NCI-H1105 (cell line): Measurements from ENCODE around the gene CCDC88B.
"Not testable (repeated sequence)": the region's sequence is repeated elsewhere in the genome, so short reads cannot be mapped to it uniquely, and the experiment has no call there.

Experiments
- DNase-seq: peaks from one replicate; lab custom pipeline; 2025; lab: John Stamatoyannopoulos, UW

CCDC88B gene

GRCh38 chr11:64305691-64306562 is 34.1 kb upstream of the CCDC88B start:
- peak; percentile 51 for DNase-seq

DNA sequence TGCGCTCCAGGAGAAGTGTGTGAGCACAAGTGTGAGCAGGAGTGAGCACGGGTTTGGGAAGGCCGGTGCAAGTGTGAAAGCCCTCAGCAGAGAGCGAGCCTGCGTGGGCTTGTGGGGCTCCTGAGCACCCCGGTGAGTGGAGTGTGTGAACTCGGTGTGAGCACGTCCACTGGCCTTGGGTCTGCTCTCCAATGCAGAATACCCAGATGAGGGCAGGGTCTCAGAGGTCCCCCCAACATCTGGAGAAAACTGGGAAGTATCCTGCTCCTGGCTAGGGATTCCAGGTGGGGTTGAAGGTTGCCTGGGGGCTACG is 33.5 kb upstream of the CCDC88B start:
- no peak for DNase-seq

DNA sequence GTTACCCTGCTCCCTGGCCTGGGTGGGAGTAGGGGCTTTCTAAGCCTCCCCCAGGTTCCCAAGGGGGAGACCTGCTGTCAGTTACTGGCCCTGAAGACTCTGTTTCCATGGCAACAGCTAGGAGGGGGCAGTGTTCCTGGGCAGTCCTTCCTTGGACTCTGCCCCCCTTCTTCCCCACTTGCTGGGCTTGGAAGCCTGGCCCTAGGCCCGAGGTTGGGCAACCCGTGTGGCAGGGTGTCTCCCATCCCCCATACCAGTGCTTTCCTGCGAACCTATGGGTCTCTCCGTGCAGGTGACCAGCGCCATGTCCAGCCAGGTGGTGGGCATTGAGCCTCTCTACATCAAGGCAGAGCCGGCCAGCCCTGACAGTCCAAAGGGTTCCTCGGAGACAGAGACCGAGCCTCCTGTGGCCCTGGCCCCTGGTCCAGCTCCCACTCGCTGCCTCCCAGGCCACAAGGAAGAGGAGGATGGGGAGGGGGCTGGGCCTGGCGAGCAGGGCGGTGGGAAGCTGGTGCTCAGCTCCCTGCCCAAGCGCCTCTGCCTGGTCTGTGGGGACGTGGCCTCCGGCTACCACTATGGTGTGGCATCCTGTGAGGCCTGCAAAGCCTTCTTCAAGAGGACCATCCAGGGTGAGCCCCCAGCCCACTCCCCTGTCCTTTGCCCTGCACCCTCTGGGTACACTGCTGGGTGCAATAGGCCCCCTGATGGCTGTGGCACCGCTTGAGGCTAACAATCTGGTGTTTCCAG is 33.0 kb upstream of the CCDC88B start:
- no peak for DNase-seq

DNA sequence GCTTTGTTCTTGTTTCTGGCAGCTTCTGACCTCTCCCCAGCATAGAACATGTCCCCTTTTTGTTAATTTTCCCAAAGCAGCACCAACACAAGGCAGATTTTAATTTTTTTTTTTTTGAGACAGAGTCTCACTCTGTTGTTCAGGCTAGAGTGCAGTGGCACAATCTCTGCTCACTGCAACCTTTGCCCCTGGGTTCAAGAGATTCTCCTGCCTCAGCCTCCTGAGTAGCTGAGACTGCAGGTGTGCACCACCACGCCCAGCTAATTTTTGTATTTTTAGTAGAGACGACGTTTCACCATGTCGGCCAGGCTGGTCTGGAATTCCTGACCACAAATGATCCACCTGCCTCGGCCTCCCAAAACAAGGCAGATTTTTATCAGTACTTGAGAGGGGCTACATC is 32.2 kb upstream of the CCDC88B start:
- DNase-seq = not testable (repeated sequence)

DNA sequence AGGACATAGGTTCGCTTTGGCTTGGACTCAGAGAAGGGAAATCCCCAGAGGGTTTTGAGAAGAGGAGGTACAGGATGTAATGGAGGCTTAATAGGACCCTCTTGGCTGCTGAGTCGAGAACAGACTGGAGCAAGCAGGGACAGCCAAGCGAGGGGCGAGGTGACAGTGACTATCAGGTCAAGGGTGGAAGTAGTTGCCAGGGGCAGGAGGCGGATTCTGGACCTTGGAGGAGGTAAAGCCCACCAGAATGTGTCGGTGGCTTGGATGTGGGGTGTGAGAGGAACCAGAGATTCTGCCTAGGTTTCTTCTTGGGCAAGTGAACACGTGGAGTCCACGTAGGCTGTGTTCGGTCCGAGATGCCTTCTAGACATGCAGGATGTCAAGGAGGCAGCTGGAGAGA is 27.1 kb upstream of the CCDC88B start:
- DNase-seq = no peak

- DNase-seq = no peak
These were observed 26.4 kb upstream of the CCDC88B start for GRCh38 chr11:64313491-64314145.

- DNase-seq = no peak
These were observed 25.7 kb upstream of the CCDC88B start for GRCh38 chr11:64314146-64314804.

DNA sequence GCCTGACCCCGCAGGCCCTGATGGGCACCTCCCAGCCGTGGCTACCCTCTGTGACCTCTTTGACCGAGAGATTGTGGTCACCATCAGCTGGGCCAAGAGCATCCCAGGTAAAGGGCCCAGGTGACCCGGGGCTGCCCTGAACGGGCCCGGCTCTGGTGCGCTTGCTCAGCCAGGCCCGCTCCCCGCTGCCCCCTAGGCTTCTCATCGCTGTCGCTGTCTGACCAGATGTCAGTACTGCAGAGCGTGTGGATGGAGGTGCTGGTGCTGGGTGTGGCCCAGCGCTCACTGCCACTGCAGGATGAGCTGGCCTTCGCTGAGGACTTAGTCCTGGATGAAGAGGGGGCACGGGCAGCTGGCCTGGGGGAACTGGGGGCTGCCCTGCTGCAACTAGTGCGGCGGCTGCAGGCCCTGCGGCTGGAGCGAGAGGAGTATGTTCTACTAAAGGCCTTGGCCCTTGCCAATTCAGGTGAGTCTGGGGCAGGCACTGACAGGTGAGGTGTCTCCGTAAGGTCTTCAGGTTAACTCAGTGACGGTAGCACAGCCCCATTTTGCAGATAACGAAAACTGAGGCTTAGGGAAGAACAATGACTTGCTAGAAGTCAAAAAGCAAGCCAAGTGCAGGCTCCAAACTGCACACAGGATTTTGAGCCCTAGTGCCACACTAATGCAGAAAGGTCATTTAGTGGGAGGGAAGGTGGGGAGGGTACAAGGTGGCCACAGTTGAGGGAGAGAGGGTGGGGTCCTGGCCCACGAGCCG is 25.0 kb upstream of the CCDC88B start:
- DNase-seq = no peak

DNA sequence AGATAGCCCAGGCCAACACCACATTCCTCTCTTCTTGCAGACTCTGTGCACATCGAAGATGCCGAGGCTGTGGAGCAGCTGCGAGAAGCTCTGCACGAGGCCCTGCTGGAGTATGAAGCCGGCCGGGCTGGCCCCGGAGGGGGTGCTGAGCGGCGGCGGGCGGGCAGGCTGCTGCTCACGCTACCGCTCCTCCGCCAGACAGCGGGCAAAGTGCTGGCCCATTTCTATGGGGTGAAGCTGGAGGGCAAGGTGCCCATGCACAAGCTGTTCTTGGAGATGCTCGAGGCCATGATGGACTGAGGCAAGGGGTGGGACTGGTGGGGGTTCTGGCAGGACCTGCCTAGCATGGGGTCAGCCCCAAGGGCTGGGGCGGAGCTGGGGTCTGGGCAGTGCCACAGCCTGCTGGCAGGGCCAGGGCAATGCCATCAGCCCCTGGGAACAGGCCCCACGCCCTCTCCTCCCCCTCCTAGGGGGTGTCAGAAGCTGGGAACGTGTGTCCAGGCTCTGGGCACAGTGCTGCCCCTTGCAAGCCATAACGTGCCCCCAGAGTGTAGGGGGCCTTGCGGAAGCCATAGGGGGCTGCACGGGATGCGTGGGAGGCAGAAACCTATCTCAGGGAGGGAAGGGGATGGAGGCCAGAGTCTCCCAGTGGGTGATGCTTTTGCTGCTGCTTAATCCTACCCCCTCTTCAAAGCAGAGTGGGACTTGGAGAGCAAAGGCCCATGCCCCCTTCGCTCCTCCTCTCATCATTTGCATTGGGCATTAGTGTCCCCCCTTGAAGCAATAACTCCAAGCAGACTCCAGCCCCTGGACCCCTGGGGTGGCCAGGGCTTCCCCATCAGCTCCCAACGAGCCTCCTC is 24.1 kb upstream of the CCDC88B start:
- not testable (repeated sequence) for DNase-seq

DNA sequence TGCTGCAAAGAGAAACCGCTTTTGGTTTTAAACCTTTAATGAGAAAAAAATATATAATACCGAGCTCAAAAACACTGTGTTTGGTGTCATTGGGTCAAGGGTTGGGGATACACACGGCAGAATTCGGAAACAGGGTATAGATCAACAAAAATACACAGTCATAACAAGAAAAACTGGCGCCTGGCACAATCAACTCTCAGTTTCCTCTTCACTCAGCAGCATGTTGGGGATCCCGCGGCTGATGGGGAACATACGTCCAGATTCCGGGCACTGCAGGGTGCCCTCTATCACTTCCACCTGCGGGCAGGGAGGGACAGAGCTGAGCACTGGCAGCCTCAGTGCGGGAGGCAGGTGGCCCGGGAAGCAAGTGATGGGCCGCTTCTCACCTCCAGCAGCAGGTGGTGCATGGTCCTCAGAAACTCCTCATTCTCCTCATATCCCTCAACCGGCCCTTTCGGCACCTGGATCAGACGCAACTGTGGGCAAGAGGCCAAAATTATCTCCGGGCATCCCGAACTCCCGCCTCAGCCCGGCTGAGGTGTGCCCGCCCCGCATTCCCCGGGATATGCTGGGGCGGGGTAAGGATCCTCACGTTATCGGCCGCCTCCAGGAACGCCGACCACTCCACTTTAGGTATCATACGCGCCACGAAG is 23.2 kb upstream of the CCDC88B start:
- peak; percentile 72 for DNase-seq

GRCh38 chr11:64317325-64317960 is 22.6 kb upstream of the CCDC88B start, which contains the start of gene TRMT112:
Gene TRMT112, minus strand, starts transcription at chr11:64317559. Its CDS starts 33 bp downstream, at chr11:64317526.
- DNase-seq = peak; percentile 98

DNA sequence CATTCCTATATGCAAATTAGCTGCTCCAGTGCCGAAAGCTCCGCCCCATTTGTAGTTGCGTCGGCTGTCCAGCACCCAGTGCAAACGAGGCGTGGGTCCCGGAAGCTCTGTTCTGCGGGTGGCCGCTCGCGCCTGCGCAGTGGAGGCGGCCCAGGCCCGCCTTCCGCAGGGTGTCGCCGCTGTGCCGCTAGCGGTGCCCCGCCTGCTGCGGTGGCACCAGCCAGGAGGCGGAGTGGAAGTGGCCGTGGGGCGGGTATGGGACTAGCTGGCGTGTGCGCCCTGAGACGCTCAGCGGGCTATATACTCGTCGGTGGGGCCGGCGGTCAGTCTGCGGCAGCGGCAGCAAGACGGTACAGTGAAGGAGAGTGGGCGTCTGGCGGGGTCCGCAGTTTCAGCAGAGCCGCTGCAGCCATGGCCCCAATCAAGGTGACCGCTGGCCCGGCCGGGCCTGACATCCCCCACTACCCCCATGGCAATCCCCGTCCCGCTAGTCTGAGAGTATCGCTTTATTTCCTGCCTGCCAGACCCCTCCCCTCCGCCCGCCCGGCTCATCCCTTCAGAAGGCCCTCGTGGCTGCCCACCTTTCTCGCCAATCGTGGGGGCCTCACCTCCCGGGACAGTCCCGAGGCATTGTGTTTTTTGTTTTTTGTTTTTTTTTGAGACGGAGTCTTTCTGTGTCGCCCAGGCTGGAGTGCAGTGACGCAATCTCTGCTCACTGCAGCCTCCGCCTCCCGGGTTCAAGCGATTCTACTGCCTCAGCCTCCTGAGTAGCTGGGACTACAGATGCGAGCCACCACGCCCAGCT is 21.8 kb upstream of the CCDC88B start, which contains the start of gene PRDX5:
TSS of gene PRDX5 (plus strand) at position 161 of the 805 bp plus-strand sequence. CDS start at position 256, 95 bp downstream.
- peak; percentile 90 for DNase-seq

DNA sequence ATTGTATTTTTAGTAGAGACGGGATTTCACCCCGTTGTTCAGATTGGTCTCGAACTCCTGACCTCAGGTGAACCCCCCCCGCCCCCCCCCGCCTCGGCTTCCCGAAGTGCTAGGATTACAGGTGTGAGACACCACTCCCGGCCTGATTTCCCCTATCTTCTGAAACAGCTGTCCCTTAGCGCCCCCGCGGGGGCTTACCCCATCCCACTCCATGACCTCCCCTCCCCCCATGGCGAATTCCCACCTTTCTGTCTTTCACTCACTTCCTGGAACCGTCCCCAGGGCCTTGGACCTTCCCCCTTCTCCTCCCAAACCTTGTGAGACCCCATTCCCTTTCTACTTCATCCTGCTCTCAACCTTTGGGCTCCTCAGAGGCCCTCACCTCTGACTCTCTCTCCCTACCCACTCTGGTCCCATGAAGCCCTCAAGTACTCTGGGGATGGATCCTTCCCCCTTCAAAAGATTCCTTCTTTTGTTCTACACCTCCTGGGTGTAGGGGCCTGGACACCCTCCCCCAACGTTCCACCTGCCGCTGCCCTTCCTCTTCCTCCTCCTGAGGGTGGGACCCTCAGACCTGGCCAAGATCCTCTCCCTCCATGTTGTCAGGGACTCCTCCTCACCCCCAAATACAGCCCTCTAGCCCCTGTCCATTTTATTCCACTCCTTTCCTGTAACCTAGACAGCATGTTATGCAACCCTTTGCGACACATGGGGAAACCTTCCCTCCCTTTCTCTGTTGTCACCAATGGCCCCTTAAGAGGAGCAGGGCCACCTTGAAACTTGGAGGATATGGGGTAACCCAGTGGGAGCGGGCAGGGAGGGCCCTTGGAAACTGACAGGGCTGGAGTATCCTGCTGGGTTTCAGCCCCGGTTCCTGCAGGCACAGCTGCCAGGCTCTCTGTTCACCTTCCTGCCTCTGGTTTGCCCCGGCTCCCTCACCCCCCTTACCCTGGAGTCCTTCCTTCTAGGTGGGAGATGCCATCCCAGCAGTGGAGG is 20.9 kb upstream of the CCDC88B start:
- no peak for DNase-seq

DNA sequence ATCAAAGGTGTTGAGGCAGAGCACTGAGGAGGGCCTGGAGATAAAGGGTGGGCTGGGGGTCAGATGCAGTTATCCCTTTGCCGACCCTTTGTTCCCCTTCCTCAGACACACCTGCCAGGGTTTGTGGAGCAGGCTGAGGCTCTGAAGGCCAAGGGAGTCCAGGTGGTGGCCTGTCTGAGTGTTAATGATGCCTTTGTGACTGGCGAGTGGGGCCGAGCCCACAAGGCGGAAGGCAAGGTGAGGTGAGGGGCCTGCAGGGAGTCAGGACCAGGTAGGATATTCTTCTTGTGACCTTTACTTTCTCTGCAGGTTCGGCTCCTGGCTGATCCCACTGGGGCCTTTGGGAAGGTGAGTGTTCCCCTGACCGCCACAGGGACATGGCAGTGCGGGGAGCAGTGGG is 19.4 kb upstream of the CCDC88B start:
- no peak for DNase-seq

GRCh38 chr11:64321026-64321425 is 19.0 kb upstream of the CCDC88B start:
- no peak for DNase-seq

GRCh38 chr11:64321533-64321932 is 18.5 kb upstream of the CCDC88B start:
- no peak for DNase-seq

GRCh38 chr11:64322925-64323260 is 17.1 kb upstream of the CCDC88B start:
- DNase-seq = no peak
